ENCODE data around the gene HOXA5. TPM values are rescaled to one million over a fixed set of nuclear protein-coding genes. Genes with fewer than 3 reads are reported as not detected.

Gene HOXA5
- total RNA-seq, 1 experiment from 2014 or later = 6.7 TPM

GRCh38 chr7:27131390-27131819 lies 12.1 kb downstream of the HOXA5 start:
- Histone ChIP-seq H3K27ac (ENCODE audit: low read depth, low read length) (peak overlapping the region; percentile 36; the same call in 1 of the 2 replicates), H3K27me3 (ENCODE audit: insufficient read depth, low read length) (peaks cover 17% of the 10 kb centered on the region), H3K9ac (ENCODE audit: low read length) (peak overlapping the region; percentile 71), H3K4me2 (ENCODE audit: low read length) (peak overlapping the region; percentile 91), H3K9me3 (ENCODE audit: control insufficient read depth in 1 of 2, insufficient read depth in 1 of 2, low read depth in 1 of 2, low read length in 2 of 2) (no peaks in the 10 kb centered on the region), H4K20me1 (ENCODE audit: insufficient read depth) (no peaks in the 10 kb centered on the region), H3K4me1 (ENCODE audit: control insufficient read depth in 1 of 2, insufficient read depth in 2 of 2, low read length in 2 of 2) (peaks cover 35 to 77% of the 10 kb centered on the region in 2 experiments), H3K9me2 (ENCODE audit: insufficient read depth) (no peaks in the 10 kb centered on the region), H3K4me3 (replicated peaks in 1 of 2; ENCODE audit: low read depth in 1 of 2, low read length in 2 of 2) (peak overlapping the region; percentile 55 to 64), H2AFZ (ENCODE audit: low read depth, low read length, poor library complexity, severe bottlenecking) (no peak overlapping the region), H3K36me3 (ENCODE audit: control insufficient read depth in 1 of 2, insufficient read depth in 2 of 2, low read length in 2 of 2) (no peaks in the 10 kb centered on the region), H3K79me2 (ENCODE audit: insufficient read depth, low read length) (no peaks in the 10 kb centered on the region)
- no TSS peak for BruUV-seq (replicated peaks)
- CTCF ChIA-PET = interaction anchor here (1.6 kb wide), 1 partner anchor 444 kb away, joined by 3 read pairs; no protein-coding TSS in a partner anchor
- TF ChIP-seq FOSL1 (IDR thresholded peaks at IDR 0.05; ENCODE audit: low read depth) (no peak), ZFX (IDR thresholded peaks at IDR 0.05) (no peak), EZH2phosphoT487 (IDR thresholded peaks at IDR 0.05; ENCODE audit: borderline replicate concordance) (no peak), EGR1 (IDR thresholded peaks at IDR 0.05; ENCODE audit: low read depth) (no peak), RAD21 (IDR thresholded peaks at IDR 0.05; ENCODE audit: low read depth) (no peak), CEBPB (IDR thresholded peaks at IDR 0.05; ENCODE audit: low read depth) (no peak), TCF7L2 (IDR thresholded peaks at IDR 0.05; ENCODE audit: borderline replicate concordance, extremely low read depth, insufficient read depth, insufficient read length) (no peak), YY1 (IDR thresholded peaks at IDR 0.05; ENCODE audit: extremely low read depth, insufficient replicate concordance, low read depth, low read length) (no peak), ELF1 (IDR thresholded peaks at IDR 0.05; ENCODE audit: borderline replicate concordance, low read depth) (no peak)
- intact Hi-C loops (cut with micrococcal nuclease) = loop anchor here (2.0 kb wide), 1 partner anchor 17 kb away; no protein-coding TSS in a partner anchor
- RAD21 ChIA-PET (ENCODE audit: low non-redundant PET in 1 of 2, low total read pairs in 2 of 2, uncharacterized antibody in 2 of 2, unreplicated experiment in 2 of 2) = no interaction called here
- POLR2A ChIA-PET = interaction anchor here (0.7 to 1.5 kb wide), 5 partner anchors 16 to 417 kb away, joined by 3 to 5 read pairs (median 3); no protein-coding TSS in a partner anchor
- DNase-seq (ENCODE audit: low read depth, low spot score) = no peak
- peak; percentile 2; the same call in 1 of the 2 replicates for ATAC-seq
